Natural killer cell (primary cell): Measurements from ENCODE around the gene MIS18BP1. TPM values are rescaled to one million over a fixed set of nuclear protein-coding genes. Genes with fewer than 3 reads are reported as not detected.
"Not testable (repeated sequence)": the region's sequence is repeated elsewhere in the genome, so short reads cannot be mapped to it uniquely, and the experiment has no call there.

ENCODE experiments used
- ATAC-seq, 3 donors: fragments of 150-1000 bp in 2 of 3; fragments of 200-7000 bp in 1 of 3; cut with Tn5 transposase; 1 replicate in 1 of 3; 2 replicates in 2 of 3; pipeline ENCODE4 v1.10.0; 2021; ENCODE audit warnings: mild to moderate bottlenecking in 2 of 3, moderate library complexity in 2 of 3
- DNase-seq, 2 donors: peaks; one replicate each; pipeline versions ENCODE4 v3.0.0 to v3.0.0-alpha.2; 2013 to 2021; ENCODE audit warnings: mixed read lengths in 1 of 2
- H3K27ac ChIP-seq: one replicate; pipeline ENCODE4 v1.5.1; 2013; ENCODE audit warnings: mild to moderate bottlenecking, low read length
- H3K27me3 ChIP-seq: one replicate; pipeline ENCODE4 v1.6.1; 2013; ENCODE audit warnings: low read length; ENCODE audit not compliant: control insufficient read depth, insufficient read depth
- H3K36me3 ChIP-seq: one replicate; pipeline ENCODE4 v1.6.1; 2013; ENCODE audit warnings: low read length; ENCODE audit not compliant: control insufficient read depth, insufficient read depth
- H3K4me1 ChIP-seq: one replicate; pipeline ENCODE4 v1.6.1; 2013; ENCODE audit warnings: low read length; ENCODE audit not compliant: control insufficient read depth, insufficient read depth
- H3K4me3 ChIP-seq: one replicate; pipeline ENCODE4 v1.5.1; 2013; ENCODE audit warnings: low read length
- H3K9me3 ChIP-seq: one replicate; pipeline ENCODE4 v1.6.1; 2013; ENCODE audit warnings: low read length; ENCODE audit not compliant: control insufficient read depth, insufficient read depth
- H3K27ac Mint-ChIP-seq, 2 donors: one replicate each; pipeline ENCODE4 v1.8.0; 2022; ENCODE audit warnings: mild to moderate bottlenecking in 2 of 2, mixed read lengths in 2 of 2, moderate library complexity in 1 of 2
- H3K27me3 Mint-ChIP-seq, 2 donors: one replicate each; pipeline ENCODE4 v1.8.0; 2022; ENCODE audit warnings: low read depth in 2 of 2, mixed read lengths in 2 of 2
- H3K36me3 Mint-ChIP-seq: one replicate; pipeline ENCODE4 v1.8.0; 2022; ENCODE audit warnings: mixed read lengths
- H3K4me1 Mint-ChIP-seq, 2 donors: one replicate each; pipeline ENCODE4 v1.8.0; 2022; ENCODE audit warnings: mixed read lengths in 2 of 2
- H3K4me3 Mint-ChIP-seq: one replicate; pipeline ENCODE4 v1.8.0; 2022; ENCODE audit warnings: mild to moderate bottlenecking, moderate library complexity, mixed read lengths
- H3K9me3 Mint-ChIP-seq, 2 donors: one replicate each; pipeline ENCODE4 v1.8.0; 2022; ENCODE audit warnings: mixed read lengths in 2 of 2
- CTCF ChIP-seq: fragments of 200-600 bp; IDR thresholded peaks from one replicate; pipeline ENCODE4 v1.8.0; 2022; ENCODE audit warnings: antibody characterized with exemption
- WGBS: methylation state at CpG from one replicate; pipeline ENCODE4 v1.1.7; 2013; ENCODE audit warnings: missing lambda C conversion rate; ENCODE audit not compliant: insufficient coverage; 5-methylcytosine and 5-hydroxymethylcytosine counted together
- intact Hi-C: fragments of 100-400 bp; cut with micrococcal nuclease; formaldehyde crosslinking; loops from one replicate; pipeline ENCODE4 v1.14.2; 2022
- total RNA-seq, 4 donors: library from RNA; stranded (reverse); fragments of 120-200 nt in 1 of 4; gene quantifications; one replicate each; pipeline versions ENCODE4 v1.2.3 to v1.2.4, GENCODE V29; 2013 to 2022

MIS18BP1 gene
- total RNA-seq, result 10 to 100 TPM; 60.3 to 70.2 (median 66.3) TPM
- 103 TPM for total RNA-seq (2013)

GRCh38 chr14:45253070-45253753 is at the start of gene MIS18BP1:
Gene MIS18BP1, minus strand, starts transcription at chr14:45253202. Its CDS starts 5,916 bp downstream, at chr14:45247286.
- peaks cover 8% of the 10 kb centered on the region in 2 donors for H3K9me3 Mint-ChIP-seq
- no peaks in the 10 kb centered on the region for H3K27me3 Mint-ChIP-seq
- Histone ChIP-seq H3K4me1 (peaks cover 27% of the 10 kb centered on the region), H3K4me3 (peak within 1 kb of the TSS; percentile 92), H3K27me3 (no peaks in the 10 kb centered on the region), H3K27ac (peak within 1 kb of the TSS; percentile 91), H3K36me3 (no peaks in the 10 kb centered on the region), H3K9me3 (no peaks in the 10 kb centered on the region)
- peaks cover 6% of the 10 kb centered on the region for H3K36me3 Mint-ChIP-seq
- H3K4me3 Mint-ChIP-seq, result peak within 1 kb of the TSS; percentile 93
- ATAC-seq (peak; percentile 88 to 95 (median 90)), DNase-seq (peak; percentile 87 to 97)
- peaks cover 18 to 20% of the 10 kb centered on the region in 2 donors for H3K4me1 Mint-ChIP-seq
- peak within 1 kb of the TSS; percentile 92 to 94 for H3K27ac Mint-ChIP-seq
- TF ChIP-seq CTCF, result peak; percentile 86
- intact Hi-C loops, result loop anchor here (1.0 to 5.0 kb wide), 4 partner anchors 118 to 356 kb away; partner anchors contain the start of genes FANCM, KLHL28 and PRPF39
- WGBS, result 1% methylated on average over 61 of the region's 61 CpGs

DNA sequence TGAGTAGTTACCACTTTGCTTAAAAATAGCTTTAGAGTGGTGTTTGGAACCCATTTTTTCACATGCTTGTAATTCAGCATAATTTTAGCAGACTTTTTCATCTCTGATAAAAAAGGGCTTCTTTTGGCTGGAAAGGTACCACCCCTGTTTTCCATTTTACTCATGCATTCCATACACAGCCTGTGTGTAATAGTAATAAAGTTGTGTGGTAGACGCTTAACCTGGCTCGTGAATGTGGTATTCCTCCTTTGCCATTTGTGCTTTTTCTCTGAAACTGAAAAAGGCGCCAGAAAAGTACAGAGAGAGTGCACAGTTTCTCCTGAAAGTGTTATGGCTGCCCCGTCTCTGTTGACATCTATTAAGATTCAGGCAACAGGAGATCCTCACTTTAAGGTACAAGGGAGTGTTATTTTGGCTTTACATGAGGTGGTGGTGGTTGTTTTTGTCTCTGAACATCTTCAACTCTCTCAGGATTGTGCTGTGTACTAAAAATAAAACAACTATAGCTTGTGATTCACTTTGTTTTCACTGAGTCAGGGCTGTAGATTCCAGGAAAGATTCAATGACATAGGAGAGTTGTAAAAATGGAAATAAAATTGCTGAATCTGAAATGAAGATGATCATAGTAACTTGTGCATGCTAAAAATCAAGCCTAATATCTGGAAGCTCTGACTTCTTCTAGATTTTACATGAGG is 45.6 kb upstream of the MIS18BP1 start:
- no peak overlapping the region for H3K27ac ChIP-seq
- H3K4me1 Mint-ChIP-seq, result no peaks in the 10 kb centered on the region
- no peak overlapping the region for H3K4me3 Mint-ChIP-seq
- no peak overlapping the region for H3K4me3 ChIP-seq
- no peak for TF ChIP-seq CTCF
- H3K27ac Mint-ChIP-seq, result no peak overlapping the region
- WGBS, result 86% methylated on average over 4 of the region's 4 CpGs
- H3K27me3 ChIP-seq, result no peaks in the 10 kb centered on the region
- H3K36me3 ChIP-seq, result no peaks in the 10 kb centered on the region
- H3K4me1 ChIP-seq, result no peaks in the 10 kb centered on the region
- peaks cover 0 to 6% of the 10 kb centered on the region in 2 donors for H3K9me3 Mint-ChIP-seq
- H3K27me3 Mint-ChIP-seq, result no peaks in the 10 kb centered on the region
- H3K36me3 Mint-ChIP-seq, result no peaks in the 10 kb centered on the region
- intact Hi-C loops, result no loop called here
- no peak for DNase-seq
- no peaks in the 10 kb centered on the region for H3K9me3 ChIP-seq
- ATAC-seq, result no peak

DNA sequence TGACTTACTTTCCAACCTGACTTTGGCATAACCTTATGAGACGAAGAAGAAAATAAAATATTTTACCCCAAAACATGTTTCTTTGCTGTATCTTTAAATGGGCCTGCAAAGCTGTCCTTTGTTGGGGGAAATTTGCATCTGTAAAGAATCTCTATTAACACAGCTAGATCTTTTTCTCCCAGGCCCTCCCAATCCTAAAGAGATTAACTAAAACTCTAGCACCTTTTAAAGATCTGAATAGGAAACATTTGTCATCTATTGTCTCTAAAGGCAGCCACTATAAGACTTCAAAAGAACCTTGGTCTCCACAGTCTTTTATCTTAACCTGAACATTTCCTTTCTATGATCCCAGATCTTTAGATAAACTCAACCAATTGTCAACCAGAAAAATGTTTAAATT is 41.8 kb upstream of the MIS18BP1 start:
- H3K36me3 ChIP-seq, H3K27me3 ChIP-seq, ATAC-seq, H3K4me3 ChIP-seq, H3K27ac Mint-ChIP-seq, H3K9me3 ChIP-seq, H3K9me3 Mint-ChIP-seq, H3K27me3 Mint-ChIP-seq, intact Hi-C loops, H3K36me3 Mint-ChIP-seq, H3K27ac ChIP-seq, H3K4me3 Mint-ChIP-seq, DNase-seq, H3K4me1 ChIP-seq, H3K4me1 Mint-ChIP-seq: not testable (repeated sequence)
- no CpG with 5 or more reads among the region's 1 CpG for WGBS

DNA sequence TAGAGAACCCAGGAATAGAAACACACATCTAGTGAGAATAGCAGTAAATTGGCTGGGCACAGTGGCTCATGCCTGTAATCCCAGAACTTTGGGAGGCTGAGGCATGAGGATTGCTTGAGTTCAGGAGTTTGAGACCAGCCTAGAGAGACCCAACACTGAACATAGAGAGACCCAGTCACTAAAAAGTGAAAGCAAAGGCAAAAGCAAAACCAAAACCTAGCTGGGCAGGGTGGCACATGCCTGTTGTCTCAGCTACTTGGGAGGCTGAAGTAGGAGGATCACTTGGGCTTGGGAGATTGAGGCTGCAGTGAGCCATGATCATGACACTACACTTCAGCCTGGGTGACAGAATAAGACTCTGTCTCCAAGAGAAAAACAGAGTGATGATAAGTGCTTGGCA is 37.5 kb upstream of the MIS18BP1 start:
- peaks cover 0 to 2% of the 10 kb centered on the region in 2 donors for H3K27me3 Mint-ChIP-seq
- H3K36me3 Mint-ChIP-seq, result no peaks in the 10 kb centered on the region
- no peaks in the 10 kb centered on the region for H3K27me3 ChIP-seq
- no peaks in the 10 kb centered on the region for H3K9me3 ChIP-seq
- no peak overlapping the region for H3K4me3 ChIP-seq
- no peak overlapping the region for H3K27ac ChIP-seq
- ATAC-seq (no peak), DNase-seq (no peak)
- H3K4me1 Mint-ChIP-seq, result peaks cover 0 to 8% of the 10 kb centered on the region in 2 donors
- intact Hi-C loops, result no loop called here
- no peaks in the 10 kb centered on the region for H3K36me3 ChIP-seq
- H3K4me1 ChIP-seq, result no peaks in the 10 kb centered on the region
- no peak for TF ChIP-seq CTCF
- no peak overlapping the region for H3K4me3 Mint-ChIP-seq
- peaks cover 3 to 4% of the 10 kb centered on the region in 2 donors for H3K9me3 Mint-ChIP-seq
- H3K27ac Mint-ChIP-seq, result no peak overlapping the region
